IMR-90 (cell line): Measurements from ENCODE around the gene ERBB4. TPM values are rescaled to one million over a fixed set of nuclear protein-coding genes. Genes with fewer than 3 reads are reported as not detected.

Experiments
- ATAC-seq: fragments of 200-7000 bp; cut with Tn5 transposase; 2 replicates; pipeline ENCODE4 v1.9.1; 2020; ENCODE audit warnings: low read depth, mild to moderate bottlenecking, moderate library complexity
- BruUV-seq: library from RNA; stranded (reverse); fragments of 400-500 nt; replicated peaks from 2 replicates; lab custom pipeline; 2021; lab: Mats Ljungman, UMichigan
- CTCF ChIA-PET: fragments of 300-600 bp; formaldehyde crosslinking; extraction: SDS; loops from one replicate; lab custom pipeline; 2021; ENCODE audit warnings: antibody characterized with exemption; lab: Yijun Ruan, JAX
- POLR2A ChIA-PET: fragments of 300-600 bp; sonication (Branson Sonifier 250); formaldehyde crosslinking; loops from one replicate; lab custom pipeline; 2022; ENCODE audit warnings: antibody characterized with exemption; ENCODE audit not compliant: unreplicated experiment; lab: Charles Lee
- DNase-seq: peaks from one replicate; pipeline ENCODE4 v3.0.0; 2013
- H2AFZ ChIP-seq: replicated peaks from 2 replicates; pipeline ENCODE3; 2013; ENCODE audit warnings: low read length, mild to moderate bottlenecking; ENCODE audit not compliant: poor library complexity
- H2AK5ac ChIP-seq: 2 replicates; pipeline ENCODE4 v1.6.1; 2013; ENCODE audit warnings: low read depth, low read length, inconsistent platforms
- H2AK9ac ChIP-seq: replicated peaks from 2 replicates; pipeline ENCODE3; 2013; ENCODE audit warnings: mild to moderate bottlenecking, low read depth, low read length, moderate library complexity; ENCODE audit not compliant: poor library complexity
- H2BK120ac ChIP-seq: 2 replicates; pipeline ENCODE4 v1.6.1; 2013; ENCODE audit warnings: low read depth, low read length, inconsistent platforms
- H2BK15ac ChIP-seq: 3 replicates; pipeline ENCODE4 v1.6.1; 2013; ENCODE audit warnings: low read depth, low read length, inconsistent platforms
- H2BK20ac ChIP-seq: 2 replicates; pipeline ENCODE4 v1.6.1; 2013; ENCODE audit warnings: low read depth, mild to moderate bottlenecking, inconsistent platforms, low read length, moderate library complexity
- H2BK5ac ChIP-seq: 2 replicates; pipeline ENCODE4 v1.6.1; 2013; ENCODE audit warnings: mild to moderate bottlenecking, low read depth, low read length, inconsistent platforms; ENCODE audit not compliant: poor library complexity, severe bottlenecking
- H3K14ac ChIP-seq: replicated peaks from 2 replicates; pipeline ENCODE4 v1.6.1; 2013; ENCODE audit warnings: low read depth, low read length, inconsistent platforms
- H3K18ac ChIP-seq: 2 replicates; pipeline ENCODE4 v1.6.1; 2013; ENCODE audit warnings: low read depth, low read length, control low read depth
- H3K23ac ChIP-seq: 2 replicates; pipeline ENCODE4 v1.6.1; 2013; ENCODE audit warnings: low read depth, low read length, inconsistent platforms
- H3K27ac ChIP-seq: 2 replicates; pipeline ENCODE4 v1.5.1; 2013; ENCODE audit warnings: mild to moderate bottlenecking, control low read depth, low read length; ENCODE audit not compliant: insufficient read depth
- H3K27me3 ChIP-seq: 2 replicates; pipeline ENCODE4 v1.6.1; 2013; ENCODE audit warnings: low read length; ENCODE audit not compliant: control insufficient read depth, insufficient read depth
- H3K36me3 ChIP-seq: 2 replicates; pipeline ENCODE4 v1.6.1; 2013; ENCODE audit warnings: low read length, mixed read lengths; ENCODE audit not compliant: control insufficient read depth, insufficient read depth
- H3K4ac ChIP-seq: 2 replicates; pipeline ENCODE4 v1.6.1; 2013; ENCODE audit warnings: low read depth, low read length, inconsistent platforms
- H3K4me1 ChIP-seq: 2 replicates; pipeline ENCODE4 v1.6.1; 2013; ENCODE audit warnings: low read length, mixed read lengths; ENCODE audit not compliant: control insufficient read depth, insufficient read depth
- H3K4me2 ChIP-seq: 2 replicates; pipeline ENCODE4 v1.6.1; 2013; ENCODE audit warnings: low read depth, mild to moderate bottlenecking, control low read depth, low read length, moderate library complexity
- H3K4me3 ChIP-seq: 2 replicates; pipeline ENCODE4 v1.5.1; 2013; ENCODE audit warnings: low read depth, mild to moderate bottlenecking, control low read depth, low read length, moderate library complexity; ENCODE audit not compliant: insufficient read depth
- H3K56ac ChIP-seq: 2 replicates; pipeline ENCODE4 v1.6.1; 2013; ENCODE audit warnings: low read length, inconsistent platforms; ENCODE audit not compliant: insufficient read depth; ENCODE audit errors: extremely low read depth
- H3K79me1 ChIP-seq, 2 experiments: 2 replicates each; pipeline ENCODE4 v1.6.1; 2013; ENCODE audit warnings: low read length in 2 of 2, inconsistent platforms in 1 of 2, low read depth in 1 of 2
- H3K9ac ChIP-seq: 2 replicates; pipeline ENCODE4 v1.6.1; 2013; ENCODE audit warnings: low read depth, low read length, control low read depth
- H3K9me1 ChIP-seq: 2 replicates; pipeline ENCODE4 v1.6.1; 2013; ENCODE audit warnings: low read length, inconsistent platforms; ENCODE audit not compliant: insufficient read depth
- H3K9me3 ChIP-seq: 2 replicates; pipeline ENCODE4 v1.6.1; 2013; ENCODE audit warnings: low read length; ENCODE audit not compliant: control insufficient read depth, insufficient read depth
- H4K20me1 ChIP-seq: 2 replicates; pipeline ENCODE4 v1.6.1; 2013; ENCODE audit warnings: low read length, inconsistent platforms; ENCODE audit not compliant: insufficient read depth
- H4K5ac ChIP-seq: 2 replicates; pipeline ENCODE4 v1.6.1; 2013; ENCODE audit warnings: mild to moderate bottlenecking, low read depth, low read length, control low read depth
- H4K8ac ChIP-seq, 2 experiments: 2 replicates each; pipeline ENCODE4 v1.6.1; 2013; ENCODE audit warnings: low read depth in 2 of 2, low read length in 2 of 2, control low read depth in 1 of 2, inconsistent platforms in 1 of 2
- H4K91ac ChIP-seq: 2 replicates; pipeline ENCODE4 v1.6.1; 2013; ENCODE audit warnings: low read depth, low read length, inconsistent platforms; ENCODE audit not compliant: insufficient read depth
- BHLHE40 ChIP-seq: fragments of 150-350 bp; IDR thresholded peaks from 2 replicates; pipeline ENCODE4 v1.6.1; 2016; ENCODE audit warnings: mild to moderate bottlenecking, low read depth, low read length
- CEBPB ChIP-seq: IDR thresholded peaks from 2 replicates; pipeline ENCODE4 v1.6.1; 2012; ENCODE audit warnings: low read depth, low read length, improper control_type of control experiment
- CHD1 ChIP-seq: IDR thresholded peaks from 2 replicates; pipeline ENCODE4 v1.6.1; 2012; ENCODE audit warnings: low read depth, low read length, improper control_type of control experiment
- FOS ChIP-seq: fragments of 150-350 bp; IDR thresholded peaks from 2 replicates; pipeline ENCODE4 v1.6.1; 2016; ENCODE audit warnings: low read depth, low read length
- MAFK ChIP-seq: IDR thresholded peaks from 2 replicates; pipeline ENCODE4 v1.6.1; 2012; ENCODE audit warnings: low read depth, low read length, improper control_type of control experiment
- MAZ ChIP-seq: IDR thresholded peaks from 2 replicates; pipeline ENCODE4 v1.6.1; 2012; ENCODE audit warnings: low read depth, mild to moderate bottlenecking, low read length, improper control_type of control experiment, moderate library complexity, borderline replicate concordance
- MXI1 ChIP-seq: IDR thresholded peaks from 2 replicates; pipeline ENCODE4 v1.6.1; 2012; ENCODE audit warnings: low read depth, mild to moderate bottlenecking, low read length, moderate library complexity, borderline replicate concordance
- POLR2A ChIP-seq: IDR thresholded peaks from 2 replicates; pipeline ENCODE4 v1.6.1; 2012; ENCODE audit warnings: mild to moderate bottlenecking, low read depth, low read length
- RAD21 ChIP-seq: IDR thresholded peaks from 2 replicates; pipeline ENCODE4 v1.6.1; 2012; ENCODE audit warnings: low read length, improper control_type of control experiment
- RFX5 ChIP-seq: IDR thresholded peaks from 2 replicates; pipeline ENCODE4 v1.8.0; 2012; ENCODE audit warnings: low read depth, mild to moderate bottlenecking, low read length, moderate library complexity
- SMC3 ChIP-seq: fragments of 150-350 bp; IDR thresholded peaks from 2 replicates; pipeline ENCODE4 v1.6.1; 2016; ENCODE audit warnings: low read depth, mild to moderate bottlenecking, antibody characterized with exemption, low read length, moderate library complexity
- USF2 ChIP-seq: fragments of 150-350 bp; IDR thresholded peaks from 2 replicates; pipeline ENCODE4 v1.6.1; 2017; ENCODE audit warnings: mild to moderate bottlenecking, antibody characterized with exemption, low read length, low read depth
- WGBS, 2 experiments: methylation state at CpG; one replicate each; pipeline versions ENCODE4 v1.1.5 to v1.1.7; 2013; ENCODE audit warnings: missing lambda C conversion rate in 2 of 2; ENCODE audit not compliant: insufficient read length in 1 of 2; ENCODE audit errors: extremely low coverage in 2 of 2; 5-methylcytosine and 5-hydroxymethylcytosine counted together
- dilution Hi-C: fragments of 300-500 bp; cut with HindIII; formaldehyde crosslinking; loops from one replicate; pipeline ENCODE4 v1.14.3; 2018; ENCODE audit warnings: low sequenced_read_pairs; ENCODE audit not compliant: unreplicated experiment
- in situ Hi-C: fragments of 300-500 bp; cut with MboI; formaldehyde crosslinking; loops from 3 replicates; pipeline ENCODE4 v1.14.3; 2019; ENCODE audit warnings: low sequenced_read_pairs, inconsistent platforms, mixed read lengths
- intact Hi-C: fragments of 100-400 bp; cut with micrococcal nuclease; formaldehyde crosslinking; loops from 2 replicates; pipeline ENCODE4 v1.10.0; 2022
- polyA plus RNA-seq, 3 experiments: library from polyadenylated mRNA; depleted of rRNA; stranded (reverse); fragments of >200 nt; gene quantifications; 2 replicates each; pipeline ENCODE4 v1.2.3, GENCODE V29; 2012; ENCODE audit warnings: low replicate concordance in 1 of 3
- total RNA-seq: library from RNA; depleted of rRNA; stranded (reverse); fragments of >200 nt; gene quantifications from 2 replicates; pipeline ENCODE4 v1.2.3, GENCODE V29; 2012

ERBB4 gene
- total and polyA plus RNA-seq, 2 of the 4 experiments (the other 2 are of a cell fraction): not detected

- H2BK120ac ChIP-seq: no peak overlapping the region
- intact Hi-C loops (no loop called here), dilution Hi-C loops (no loop called here), in situ Hi-C loops (no loop called here)
- no peak overlapping the region for H3K27ac ChIP-seq
- H3K9me1 ChIP-seq: no peaks in the 10 kb centered on the region
- H2BK20ac ChIP-seq: no peak overlapping the region
- no peaks in the 10 kb centered on the region for H3K4me1 ChIP-seq
- TF ChIP-seq MAFK (no peak), MAZ (no peak), CEBPB (no peak), USF2 (no peak), BHLHE40 (no peak), SMC3 (no peak), CHD1 (no peak), MXI1 (no peak), RAD21 (no peak), RFX5 (no peak), POLR2A (no peak), FOS (no peak)
- no peaks in the 10 kb centered on the region for H3K36me3 ChIP-seq
- H3K18ac ChIP-seq: no peak overlapping the region
- ChIA-PET POLR2A (no interaction called here), CTCF (no interaction called here)
- no TSS peak for BruUV-seq
- no CpG with 5 or more reads among the region's 2 CpGs for WGBS, 2 experiments
- H4K8ac ChIP-seq: no peak overlapping the region
- no peak overlapping the region for H2AFZ ChIP-seq
- H2BK15ac ChIP-seq: no peak overlapping the region
- H2BK5ac ChIP-seq: no peak overlapping the region
- no peak overlapping the region for H3K9ac ChIP-seq
- H4K5ac ChIP-seq: no peak overlapping the region
- H4K91ac ChIP-seq: no peak overlapping the region
- no peak for ATAC-seq
- H2AK9ac ChIP-seq: no peak overlapping the region
- no peak overlapping the region for H3K23ac ChIP-seq
- H3K4me2 ChIP-seq: no peak overlapping the region
- H3K14ac ChIP-seq: no peak overlapping the region
- H3K27me3 ChIP-seq: no peaks in the 10 kb centered on the region
- no peak overlapping the region for H3K4ac ChIP-seq
- H3K79me1 ChIP-seq: no peaks in the 10 kb centered on the region
- no peaks in the 10 kb centered on the region for H4K20me1 ChIP-seq
- H2AK5ac ChIP-seq: no peak overlapping the region
- no peak overlapping the region for H3K56ac ChIP-seq
- H3K9me3 ChIP-seq: peaks cover 7% of the 10 kb centered on the region
- DNase-seq: no peak
- H3K4me3 ChIP-seq: no peak overlapping the region
Observed at GRCh38 chr2:211380041-211380440, 1158.6 kb downstream of the ERBB4 start.
